Stimulated activated CD8-positive, alpha-beta memory T cell treated with anti-CD3 and anti-CD28 coated beads, Interleukin-2, amount 100 ng/mL, for 1 hour (primary cell): Measurements from ENCODE around the gene TMEM238L.

Experiments
- DNase-seq, 2 donors: peaks; one replicate each; pipeline ENCODE4 v3.0.0-alpha.2; 2020; ENCODE audit warnings: low read depth in 2 of 2

Gene TMEM238L

DNA sequence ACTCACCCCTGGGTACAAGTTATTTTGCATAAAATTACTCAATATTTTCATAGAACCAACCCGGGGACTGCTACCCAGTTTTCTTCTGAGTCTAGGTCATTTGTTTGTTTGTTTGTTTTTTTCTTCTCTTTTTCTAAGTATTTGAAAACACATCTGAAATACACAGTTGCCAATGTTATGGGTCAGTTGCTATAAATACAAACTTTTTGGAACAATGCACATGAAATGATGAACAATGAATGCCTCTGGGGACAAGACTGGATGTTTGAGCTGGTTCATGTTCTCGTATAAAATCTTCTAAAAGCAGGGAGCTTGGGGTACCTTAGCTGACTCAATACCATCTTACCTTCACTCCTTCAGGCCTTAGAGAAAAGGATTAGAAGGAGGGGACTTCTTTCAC, 30.5 kb downstream of the TMEM238L start:
- DNase-seq: no peak

DNA sequence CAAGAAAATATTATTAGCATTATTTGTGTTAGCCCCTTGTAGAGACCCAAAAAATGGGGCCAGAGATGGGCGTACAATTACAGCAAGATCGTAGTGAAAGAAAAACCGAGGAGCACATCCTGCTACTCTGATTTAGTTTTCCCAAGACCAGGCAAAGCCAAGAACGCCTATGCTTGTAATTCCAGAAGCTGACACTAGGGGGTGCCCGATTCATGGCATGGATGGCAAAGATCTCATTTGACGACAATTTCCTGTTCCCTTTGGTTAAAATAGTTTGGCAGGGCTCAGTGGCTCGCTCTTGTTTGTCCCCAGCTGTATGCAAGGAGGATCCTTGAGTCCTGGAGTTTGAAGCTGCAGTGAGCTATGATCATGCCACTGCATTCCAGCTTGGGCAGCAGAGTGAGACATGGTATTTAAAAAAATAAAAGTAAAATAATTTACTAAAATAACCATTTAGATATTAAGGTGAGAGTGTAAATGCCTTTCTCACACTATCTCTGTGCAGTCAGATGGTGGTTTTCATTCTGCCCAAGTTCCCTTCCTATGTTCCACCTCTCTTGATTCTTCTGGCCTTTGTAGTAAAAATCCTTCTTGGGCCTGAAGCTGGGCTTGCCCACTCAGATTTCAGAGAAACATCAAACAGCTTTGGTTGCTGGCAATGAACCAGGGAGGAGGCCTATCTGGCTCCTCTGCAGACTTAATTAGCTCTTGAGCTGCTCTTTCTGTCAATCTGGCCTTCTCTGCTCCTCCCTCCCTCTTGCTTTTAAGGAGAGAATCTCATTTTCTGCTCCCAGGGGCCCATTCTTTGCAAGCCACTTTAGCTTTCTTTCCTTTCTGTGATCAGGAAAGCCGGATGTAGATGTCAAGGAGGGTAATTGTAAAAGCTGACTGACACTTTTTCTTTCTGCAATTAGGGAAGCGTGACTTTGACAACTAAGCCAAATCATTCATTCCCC, 31.2 kb downstream of the TMEM238L start:
- no peak for DNase-seq

DNA sequence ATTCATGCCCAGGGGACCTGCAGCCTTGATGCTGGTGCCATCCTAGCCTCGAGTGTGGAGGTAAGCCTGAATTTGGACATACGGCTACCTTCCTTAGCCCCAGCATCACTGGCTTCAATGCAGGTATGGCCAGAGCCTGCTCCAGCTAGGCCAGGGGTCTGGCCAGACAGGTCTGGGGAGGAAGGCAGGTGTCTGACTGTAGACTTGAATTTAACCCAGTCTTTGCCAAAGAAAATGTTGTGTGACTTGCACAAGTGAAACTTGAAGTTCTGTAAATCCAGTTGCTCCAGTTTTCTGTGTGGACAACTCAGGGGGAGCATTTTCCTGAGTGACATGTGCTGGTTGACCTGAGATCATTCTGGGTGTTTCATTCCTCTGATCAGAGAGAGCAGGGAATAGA, 32.8 kb downstream of the TMEM238L start:
- DNase-seq: no peak

DNA sequence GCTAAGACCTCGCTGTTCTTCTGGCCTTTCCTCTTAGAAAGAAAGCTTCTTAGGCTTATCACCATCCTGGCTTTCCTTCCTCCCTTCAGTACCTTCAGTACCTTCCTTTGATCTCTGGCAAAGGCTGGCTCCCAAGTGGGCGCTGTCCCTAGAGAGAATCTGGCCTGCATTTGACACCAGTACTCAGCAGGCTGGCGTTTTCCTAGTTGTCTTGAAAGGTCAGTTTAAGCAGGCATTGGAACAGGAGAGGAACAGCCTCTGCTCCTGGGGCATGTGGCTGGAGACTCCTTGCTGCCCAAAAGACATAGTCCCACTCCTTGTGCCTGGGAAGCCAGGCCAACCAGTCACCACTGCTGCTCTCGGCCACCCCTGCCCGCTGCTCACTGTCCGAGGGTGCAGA, 34.1 kb downstream of the TMEM238L start:
- no peak for DNase-seq

DNA sequence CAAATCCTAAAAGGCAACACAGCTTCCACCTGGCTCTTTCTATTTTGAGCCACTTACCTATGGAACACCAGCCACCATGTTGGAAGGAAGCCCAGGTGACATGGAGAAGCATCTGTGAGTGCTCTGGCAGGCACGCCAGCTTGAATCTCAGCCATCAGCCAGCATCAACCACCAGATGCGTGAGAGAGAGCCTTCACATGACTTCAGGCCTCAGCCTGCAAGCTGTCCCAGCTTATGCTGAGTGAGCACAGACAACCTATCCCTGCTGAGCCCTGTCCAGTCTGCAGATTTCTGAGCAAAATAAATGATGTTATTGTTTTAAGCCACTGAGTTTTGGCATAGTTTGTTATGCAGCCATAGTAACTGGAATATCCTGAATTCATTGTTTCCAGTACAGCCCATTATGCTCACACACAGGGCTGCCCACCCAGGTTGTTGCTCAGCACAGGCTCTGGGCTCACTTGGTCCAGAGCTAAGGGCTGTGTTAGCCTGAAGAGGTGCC, 35.1 kb downstream of the TMEM238L start:
- no peak for DNase-seq

DNA sequence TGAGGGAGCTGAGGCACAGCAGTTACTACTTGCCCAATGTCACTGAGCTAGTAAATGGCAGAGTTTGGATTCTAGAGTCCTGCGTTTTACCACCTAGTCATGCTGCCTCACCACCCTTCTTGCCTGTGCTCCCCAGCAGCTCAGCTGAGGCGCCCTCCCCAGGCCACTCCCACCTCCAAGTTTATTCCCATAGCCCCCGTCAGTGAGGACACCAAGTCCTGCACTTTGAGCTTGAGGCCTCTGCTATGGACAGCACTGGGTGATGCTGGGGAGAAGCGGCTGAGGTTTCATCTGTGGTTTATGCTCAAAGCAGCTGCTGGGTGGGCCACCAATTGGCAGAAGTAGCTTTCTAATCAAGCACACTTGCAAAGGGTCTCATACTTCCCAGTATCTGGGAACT, 36.7 kb downstream of the TMEM238L start:
- no peak for DNase-seq

DNA sequence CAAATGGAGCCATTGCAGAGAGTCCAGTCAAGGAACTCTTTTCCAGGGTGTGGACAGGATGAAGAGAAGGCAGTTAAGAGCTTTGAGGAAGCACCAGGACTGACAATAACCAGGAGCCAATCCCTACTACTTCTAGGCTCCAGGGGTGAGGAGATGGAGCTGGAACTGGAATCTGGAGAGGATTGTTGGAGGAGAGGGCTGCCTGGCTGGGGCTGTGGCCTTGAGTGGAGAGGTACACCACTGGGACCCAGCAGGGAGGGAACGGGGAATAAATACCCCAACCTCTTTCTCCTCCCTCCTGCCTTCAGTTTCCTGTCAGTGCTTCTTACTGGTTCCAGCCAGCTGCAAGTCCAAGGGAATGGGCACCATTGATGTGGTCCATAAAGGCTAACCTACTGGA, 41.9 kb downstream of the TMEM238L start:
- DNase-seq: no peak

DNA sequence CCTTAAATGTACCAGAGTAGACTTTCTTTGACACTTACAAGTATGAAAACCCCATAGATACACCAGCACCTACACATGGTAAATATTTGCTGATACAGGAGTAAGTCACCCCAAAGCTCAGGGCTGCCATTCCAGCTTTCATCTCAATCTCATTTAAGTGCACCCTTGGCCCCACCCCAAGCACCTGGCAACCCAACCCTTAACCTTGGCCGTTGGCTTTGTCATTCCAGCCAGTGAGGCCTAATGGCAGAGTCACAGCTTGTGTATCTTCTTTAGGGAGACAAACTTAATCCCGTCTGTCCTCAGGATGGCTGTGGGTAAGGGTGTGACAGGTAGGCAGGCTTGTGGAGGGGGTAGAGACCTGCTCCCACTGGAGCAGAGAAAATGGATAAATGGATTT, 42.6 kb downstream of the TMEM238L start:
- DNase-seq: no peak

DNA sequence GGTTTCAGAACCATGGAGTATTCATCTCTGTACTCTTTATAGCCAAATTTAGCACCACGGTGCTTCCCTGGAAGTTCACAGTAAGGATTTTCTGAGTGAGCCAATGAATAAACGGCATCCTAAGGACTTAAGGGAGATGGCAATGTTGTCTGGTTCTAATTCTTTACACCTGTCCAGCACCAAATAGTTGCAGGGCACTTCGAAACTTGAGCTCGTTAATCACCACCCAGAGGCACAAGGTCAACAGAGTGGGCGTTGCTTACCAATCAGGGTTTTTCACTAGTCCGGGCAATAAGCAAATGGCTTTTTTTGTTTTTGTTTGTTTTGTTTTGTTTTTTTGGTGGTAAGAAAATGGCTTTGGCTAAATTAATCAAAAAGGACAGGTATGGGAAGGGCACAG, 45.8 kb downstream of the TMEM238L start:
- DNase-seq: no peak

DNA sequence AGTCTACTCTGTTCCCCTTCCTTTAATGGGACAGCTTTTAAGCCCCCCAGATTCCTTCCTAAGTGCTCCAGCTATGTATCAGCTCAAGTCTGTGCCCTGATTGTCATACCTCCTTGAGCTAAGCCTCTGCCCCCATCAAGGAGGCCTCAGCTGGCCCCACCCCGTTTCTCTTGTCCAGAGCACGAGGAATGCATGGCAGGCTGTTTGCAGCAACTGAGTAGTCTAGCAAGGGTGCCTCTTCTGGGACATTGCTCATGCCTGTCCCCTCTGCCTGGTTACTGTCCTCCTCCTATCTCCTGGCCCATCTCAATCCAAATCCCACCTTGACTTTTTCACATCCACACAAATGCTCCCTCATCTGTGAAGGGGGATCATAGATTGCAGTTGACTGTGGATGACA, 46.3 kb downstream of the TMEM238L start:
- DNase-seq: no peak

DNA sequence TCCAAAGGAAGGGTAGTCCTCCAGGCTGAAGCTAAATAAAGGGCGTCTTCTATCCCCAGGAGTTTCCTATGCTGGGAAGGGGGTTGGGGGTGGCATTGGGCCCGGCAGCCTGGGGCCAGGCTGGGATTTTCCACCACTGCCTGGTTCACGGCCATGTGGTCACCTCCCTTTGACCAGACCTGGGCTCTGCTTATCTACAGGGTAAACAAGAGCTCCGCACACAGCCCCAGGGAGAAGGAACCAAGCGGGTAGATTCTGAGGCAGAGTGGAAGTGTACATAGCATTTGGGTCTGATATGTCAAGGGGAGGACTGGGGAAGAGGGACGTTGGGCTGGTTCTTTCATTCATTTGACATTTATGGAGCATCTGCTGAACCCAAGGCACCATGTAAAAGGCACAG, 46.8 kb downstream of the TMEM238L start:
- DNase-seq: no peak

DNA sequence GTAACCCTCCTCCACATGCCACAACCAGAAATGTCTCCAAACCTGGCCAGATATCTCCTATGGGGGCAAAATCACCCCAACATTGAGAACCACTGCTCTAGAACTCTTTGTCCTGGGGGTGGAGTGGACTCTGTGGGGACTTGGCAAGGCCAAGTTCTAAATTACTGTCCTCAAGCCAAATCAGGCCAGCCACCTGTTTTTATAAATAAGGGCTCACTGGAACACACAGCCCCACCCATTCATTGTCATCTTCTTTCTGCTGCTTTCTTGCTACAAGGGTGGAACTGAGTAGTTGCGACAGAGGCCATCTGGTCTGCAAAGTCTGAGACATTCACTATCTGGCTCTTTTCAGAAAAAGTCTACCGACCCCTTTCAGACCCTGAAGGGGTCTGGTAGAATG, 47.3 kb downstream of the TMEM238L start:
- DNase-seq: no peak

DNA sequence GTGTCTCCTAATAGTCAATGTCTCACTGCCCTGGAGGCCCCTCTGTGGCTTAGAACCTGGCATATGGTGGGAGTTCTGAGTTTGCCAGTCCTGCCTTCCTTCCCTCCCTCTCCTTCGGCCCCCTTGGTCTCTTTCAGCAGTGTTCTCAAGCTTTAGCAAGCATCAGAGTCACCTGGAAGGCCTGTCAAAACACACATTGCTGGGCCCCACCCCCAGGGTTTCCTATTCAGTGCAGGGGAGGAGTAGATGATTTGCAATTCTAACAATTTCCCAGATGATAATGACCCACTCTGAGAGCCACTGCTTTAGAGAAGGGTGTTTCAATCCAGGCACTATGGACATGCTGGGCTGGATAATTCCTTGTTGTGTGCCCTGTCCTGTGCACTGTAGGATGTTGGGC, 47.7 kb downstream of the TMEM238L start:
- no peak for DNase-seq

DNA sequence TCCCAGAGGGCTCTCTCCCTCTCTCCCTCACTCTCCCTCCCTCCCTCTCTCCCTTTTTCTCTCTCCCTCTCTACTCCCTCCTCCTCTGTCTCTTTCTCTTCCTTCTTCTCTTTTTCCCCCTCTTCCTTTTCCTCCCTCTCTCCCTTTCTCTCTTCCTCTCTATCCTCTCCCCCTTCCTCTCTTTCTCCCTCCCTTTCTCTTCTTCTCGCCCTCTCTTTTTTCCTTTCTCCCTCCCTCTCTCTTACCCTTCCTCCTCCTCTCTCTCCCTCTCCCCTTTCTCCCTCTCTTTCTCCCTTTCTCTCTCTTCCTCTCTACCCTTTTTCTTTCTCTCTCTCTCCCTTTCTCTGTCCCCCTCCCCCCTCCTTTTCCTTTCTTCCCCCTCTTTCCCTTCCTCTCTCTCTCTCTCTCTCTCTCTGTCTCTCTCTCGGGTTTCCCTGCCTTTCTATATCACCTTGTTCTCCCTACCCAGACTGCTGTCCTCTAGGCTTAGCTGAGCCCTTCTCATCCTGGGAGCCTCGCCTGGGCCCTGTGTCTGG, 48.2 kb downstream of the TMEM238L start:
- DNase-seq: no peak

DNA sequence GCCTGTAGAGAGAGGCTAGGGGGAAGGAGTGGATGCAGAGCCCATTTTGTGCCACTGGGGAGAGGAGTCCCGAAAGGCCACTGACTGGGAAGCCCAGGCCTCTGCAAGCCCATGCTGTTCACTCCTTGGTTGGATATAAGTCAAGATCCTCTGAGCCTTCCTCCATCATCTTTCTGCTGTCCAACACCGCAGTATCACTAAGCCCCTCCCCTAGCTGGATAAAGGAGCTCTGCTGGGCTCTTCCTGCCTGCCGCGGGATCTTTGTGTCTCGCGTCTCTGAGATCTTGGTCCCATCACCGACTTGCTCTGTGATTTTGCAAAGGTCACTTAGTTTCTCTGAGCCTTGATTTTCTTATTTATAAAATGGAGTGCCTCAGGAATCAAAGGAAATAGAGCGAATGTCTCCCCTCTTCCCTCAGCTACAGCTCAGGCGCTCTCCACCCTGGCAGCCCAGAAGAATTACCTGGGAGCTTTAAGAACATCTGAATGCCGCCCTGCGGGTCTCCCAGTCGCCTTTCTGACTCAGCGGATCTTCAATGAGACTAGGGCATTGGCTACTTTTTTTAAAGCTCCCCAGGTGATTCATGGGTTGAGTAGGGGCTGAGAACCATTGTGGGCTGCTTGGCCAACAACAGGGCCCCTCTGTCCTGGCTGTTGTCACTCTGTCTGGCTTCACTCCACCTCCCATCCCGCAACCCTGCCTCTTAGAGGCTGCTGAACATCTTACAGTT, 48.9 kb downstream of the TMEM238L start:
- DNase-seq: no peak

DNA sequence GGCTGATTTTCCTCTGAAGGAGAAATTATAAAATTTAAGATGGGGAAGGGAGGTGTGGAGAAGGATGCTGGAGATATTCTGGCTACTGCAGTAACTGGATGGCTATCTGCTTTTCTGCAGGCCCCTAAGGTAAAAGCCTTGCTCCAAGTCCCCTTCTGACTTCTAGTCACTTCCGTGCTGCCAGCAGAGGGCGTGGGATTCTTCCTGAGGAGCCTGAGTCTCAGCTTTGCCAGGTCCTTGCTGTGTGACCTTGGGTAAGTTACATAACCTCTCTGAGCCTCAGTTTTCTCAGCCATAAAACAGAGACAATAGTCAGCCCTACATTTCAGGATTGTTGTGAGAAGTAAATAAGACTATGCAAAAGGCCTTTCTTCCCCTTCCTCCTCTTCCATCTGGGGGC, 49.8 kb downstream of the TMEM238L start:
- DNase-seq: no peak

DNA sequence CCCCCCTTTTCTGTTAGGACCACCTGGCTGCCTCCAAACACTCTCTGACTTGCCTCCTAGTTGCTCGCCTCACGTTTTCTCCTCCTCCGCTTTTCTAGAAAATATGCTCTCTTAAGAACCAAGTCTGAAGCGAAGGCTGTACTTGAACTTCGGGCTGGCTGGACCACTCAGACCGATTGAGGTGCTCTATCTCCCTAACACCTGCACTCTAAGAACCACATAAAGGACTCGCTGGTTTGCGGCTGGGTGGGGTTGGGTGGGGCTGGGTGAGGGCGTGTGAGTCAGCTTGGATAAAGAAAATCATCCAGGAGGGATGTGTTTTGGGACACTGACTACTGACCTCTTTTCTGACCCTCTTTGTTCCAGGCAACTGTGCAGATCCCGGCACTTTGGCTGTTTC, 51.2 kb downstream of the TMEM238L start:
- DNase-seq: no peak

DNA sequence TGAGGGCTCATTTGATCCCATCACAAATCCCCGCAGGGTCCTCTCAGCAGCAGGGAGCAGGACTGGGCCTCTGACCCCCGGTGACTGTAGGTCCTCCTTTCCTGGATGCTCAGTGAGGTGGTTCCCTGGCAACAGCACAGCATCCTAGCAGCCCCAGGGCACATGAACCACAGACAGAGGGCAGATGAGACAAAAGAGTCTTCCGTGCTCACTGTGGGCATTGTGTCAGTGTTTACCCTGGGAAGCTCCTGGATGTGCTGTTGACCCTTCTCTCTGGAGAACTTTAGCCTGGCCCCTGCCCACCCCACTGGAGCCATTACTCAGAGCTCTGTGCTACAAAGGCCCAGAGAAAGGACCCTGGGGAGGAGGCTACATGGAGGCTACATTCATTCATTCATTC, 52.3 kb downstream of the TMEM238L start:
- no peak for DNase-seq

DNA sequence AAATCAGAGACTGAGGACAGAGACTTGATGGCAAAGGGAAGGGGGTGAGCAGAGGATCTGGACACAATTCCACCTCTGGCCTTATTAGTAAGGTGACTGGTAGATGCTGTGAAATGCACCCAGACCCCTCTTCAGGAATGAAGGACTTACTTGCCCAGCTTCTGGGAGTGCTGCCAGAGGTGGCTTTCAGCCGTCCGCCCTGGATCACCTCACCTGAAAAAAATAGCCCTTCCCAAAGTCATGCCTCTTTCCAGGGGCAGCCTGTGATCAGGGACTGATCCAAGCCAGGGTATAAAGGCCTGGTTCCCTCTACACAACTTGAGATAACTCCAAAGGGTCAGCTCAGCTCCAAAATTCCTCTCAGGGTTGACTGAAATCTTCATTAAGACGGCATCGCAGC, 53.7 kb downstream of the TMEM238L start:
- DNase-seq: no peak

DNA sequence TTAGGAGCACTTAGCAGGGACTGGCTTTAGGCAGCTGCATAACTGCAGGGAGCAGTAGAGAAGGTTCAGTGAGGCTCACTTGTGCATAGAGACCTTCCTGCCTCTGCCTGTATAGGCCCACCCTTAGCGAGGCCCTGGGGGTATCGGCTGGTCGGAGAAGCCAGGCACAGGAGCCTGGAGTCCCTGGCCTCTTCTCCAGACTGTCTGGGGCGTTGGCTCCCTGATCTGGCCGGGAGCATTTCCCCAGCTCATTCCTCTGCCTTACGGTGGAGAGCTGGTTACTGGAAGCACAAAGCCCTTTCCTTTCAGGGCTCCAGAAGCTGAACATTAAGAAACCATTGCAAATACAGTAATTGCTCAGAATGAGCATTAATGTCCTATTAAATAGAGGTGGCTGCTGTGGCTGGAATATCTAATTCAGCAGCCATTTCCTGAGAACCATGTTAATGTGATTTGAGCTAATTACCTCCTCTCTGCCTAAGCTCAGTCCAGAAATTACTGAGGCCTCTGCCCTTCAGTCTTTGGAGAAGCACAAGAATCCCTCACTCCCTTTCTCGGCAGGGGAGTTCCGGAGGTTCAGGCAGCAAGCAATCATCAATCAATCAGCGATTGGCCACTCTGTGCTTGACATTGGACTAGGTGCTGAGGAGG, 55.2 kb downstream of the TMEM238L start:
- DNase-seq: no peak

DNA sequence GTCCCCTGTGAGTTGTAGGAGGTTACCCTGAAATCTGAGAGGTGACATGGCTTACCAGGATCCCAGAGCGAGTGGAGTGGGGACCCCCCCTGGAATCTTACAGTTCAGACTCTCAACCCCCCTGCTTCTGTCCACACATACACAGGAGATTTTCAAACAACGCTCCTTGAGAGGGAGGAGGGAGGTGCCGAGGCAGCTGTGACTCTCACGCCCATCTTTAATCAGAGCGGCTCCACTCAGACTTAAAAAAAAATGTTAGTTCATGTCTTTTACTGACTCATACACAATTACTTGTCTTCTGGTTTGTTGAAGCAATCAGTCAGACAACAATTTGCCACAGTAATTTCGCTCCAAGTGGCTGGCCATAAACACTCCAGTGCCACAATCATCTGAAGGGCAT, 58.7 kb downstream of the TMEM238L start:
- DNase-seq: no peak
